Fibroblast of skin of back (primary cell): Measurements from ENCODE around the gene PSMG1.
"Not testable (repeated sequence)": the region's sequence is repeated elsewhere in the genome, so short reads cannot be mapped to it uniquely, and the experiment has no call there.

ENCODE experiments used
- DNase-seq: peaks from one replicate; pipeline ENCODE4 v3.0.0-alpha.2; 2013

PSMG1 gene

GRCh38 chr21:39188521-39189139 lies 5.4 kb upstream of the PSMG1 start:
- no peak for DNase-seq

GRCh38 chr21:39187141-39187540 lies 3.9 kb upstream of the PSMG1 start:
- DNase-seq, result no peak

- DNase-seq, result no peak
These were observed 3.4 kb upstream of the PSMG1 start for GRCh38 chr21:39186676-39187075.

GRCh38 chr21:39185157-39185556 lies 1.9 kb upstream of the PSMG1 start:
- no peak for DNase-seq

GRCh38 chr21:39184050-39184980 lies 1.1 kb upstream of the PSMG1 start:
- DNase-seq, result no peak

DNA sequence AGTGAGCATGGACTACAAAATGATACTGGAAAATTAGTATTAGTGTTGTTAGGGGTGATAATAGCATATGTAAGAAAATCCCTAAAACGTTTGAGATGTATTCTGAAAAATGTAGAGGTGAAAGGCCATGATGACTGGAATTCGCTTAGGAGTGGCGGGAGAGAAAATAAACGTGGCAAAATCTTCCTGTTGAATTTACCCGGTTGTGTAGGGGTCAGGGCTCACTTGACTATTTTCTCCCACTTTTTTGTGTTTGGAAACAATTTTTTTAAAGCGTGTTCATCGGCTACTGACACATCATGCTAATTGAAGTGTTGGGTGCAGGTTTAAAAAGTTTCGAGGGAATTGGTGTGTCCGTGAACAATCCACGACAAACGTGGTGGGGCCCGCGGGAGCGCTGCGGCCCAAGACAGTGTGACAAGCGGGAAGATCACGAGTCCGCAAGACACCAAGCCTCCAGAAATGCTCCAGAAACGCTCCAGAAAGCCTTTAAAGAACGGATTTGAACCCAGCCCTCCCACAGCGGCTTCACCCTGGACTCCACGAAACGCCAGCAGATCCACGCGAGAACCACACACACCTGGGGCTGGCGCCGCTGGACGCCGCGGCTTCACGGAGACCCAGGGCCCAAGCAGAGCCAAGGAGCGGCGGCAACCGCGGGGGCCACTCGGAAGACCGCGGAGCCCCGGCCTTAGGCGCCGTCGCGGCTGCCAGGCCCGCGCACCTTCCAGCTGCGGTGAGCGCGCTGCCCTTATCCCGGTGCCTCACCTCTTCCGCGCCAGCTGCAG lies 573 bp downstream of the PSMG1 start:
- DNase-seq, result peak; percentile 31

DNA sequence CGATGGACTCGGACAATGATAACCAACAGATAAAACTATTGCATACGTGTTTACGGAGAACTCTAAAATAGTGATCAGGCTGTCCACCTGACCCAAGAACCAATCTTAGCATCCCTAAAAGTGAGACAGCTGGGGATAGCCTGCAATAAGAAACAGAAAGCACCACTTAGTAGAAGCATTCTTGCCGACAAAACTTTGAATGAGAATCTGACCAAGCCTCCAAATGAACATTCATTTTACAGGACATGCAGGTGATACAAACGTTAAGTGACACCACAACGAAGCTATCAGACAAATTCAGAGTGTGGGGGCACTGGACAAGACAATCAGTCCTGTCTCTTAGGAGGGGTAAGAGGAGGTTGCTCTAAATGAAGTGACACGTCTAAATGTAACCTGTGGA lies 1.2 kb downstream of the PSMG1 start:
- no peak for DNase-seq

DNA sequence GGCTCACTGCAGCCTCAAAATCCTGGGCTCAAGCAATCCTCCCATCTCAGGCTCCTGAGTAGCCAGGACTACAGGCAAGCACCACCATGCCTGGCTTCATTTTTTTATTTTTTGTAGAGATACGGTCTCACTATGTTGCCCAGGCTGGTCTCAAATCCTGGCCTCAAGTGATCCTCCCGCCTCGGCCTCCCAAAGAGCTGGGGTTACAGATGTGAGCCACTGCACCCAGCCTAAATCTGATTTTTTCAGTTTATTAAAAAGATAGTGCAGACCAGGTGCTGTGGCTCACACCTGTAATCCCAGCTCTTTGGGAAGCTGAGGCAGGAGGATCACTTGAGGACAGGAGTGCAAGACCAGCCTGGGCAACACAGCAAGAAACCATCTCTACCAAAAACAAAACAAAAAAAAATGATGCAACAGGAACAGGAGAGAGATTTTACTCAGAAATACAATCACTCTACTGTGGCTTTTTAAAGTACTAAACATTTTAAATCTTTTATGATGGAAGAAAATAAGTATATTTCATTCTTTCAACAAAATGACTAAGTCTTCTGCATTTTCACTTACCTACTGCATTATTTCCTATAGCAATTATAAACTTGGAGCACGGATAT lies 1.9 kb downstream of the PSMG1 start:
- no peak for DNase-seq

DNA sequence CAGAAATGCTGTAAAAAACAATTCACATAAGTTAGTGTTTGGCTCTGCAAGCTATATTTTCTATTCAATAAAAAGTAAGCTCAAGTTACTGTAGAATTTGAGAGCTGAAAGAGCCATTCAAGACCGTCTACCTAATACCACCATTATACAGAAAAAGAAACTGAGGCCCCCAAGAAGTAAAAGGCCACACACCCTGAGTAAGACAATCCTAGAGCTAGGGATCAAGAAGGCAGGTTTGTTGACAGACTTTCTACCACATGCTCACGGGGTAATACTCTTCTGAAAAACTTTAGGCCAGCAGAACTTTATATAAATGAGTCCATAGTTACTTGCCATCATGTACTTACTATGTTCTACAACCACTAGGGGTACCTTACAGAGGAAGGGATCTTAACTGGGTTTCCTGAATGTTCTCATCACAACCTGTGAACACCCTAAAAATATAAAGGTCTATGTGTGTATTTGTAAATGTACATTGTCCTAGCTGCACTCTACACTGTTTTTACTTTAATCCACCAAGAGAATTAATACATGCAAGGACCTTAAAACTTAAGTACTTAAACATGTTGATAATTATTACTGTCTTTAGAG lies 2.7 kb downstream of the PSMG1 start:
- DNase-seq, result peak; percentile 13

- no peak for DNase-seq
These were observed 4.8 kb downstream of the PSMG1 start for GRCh38 chr21:39178421-39178820.

DNA sequence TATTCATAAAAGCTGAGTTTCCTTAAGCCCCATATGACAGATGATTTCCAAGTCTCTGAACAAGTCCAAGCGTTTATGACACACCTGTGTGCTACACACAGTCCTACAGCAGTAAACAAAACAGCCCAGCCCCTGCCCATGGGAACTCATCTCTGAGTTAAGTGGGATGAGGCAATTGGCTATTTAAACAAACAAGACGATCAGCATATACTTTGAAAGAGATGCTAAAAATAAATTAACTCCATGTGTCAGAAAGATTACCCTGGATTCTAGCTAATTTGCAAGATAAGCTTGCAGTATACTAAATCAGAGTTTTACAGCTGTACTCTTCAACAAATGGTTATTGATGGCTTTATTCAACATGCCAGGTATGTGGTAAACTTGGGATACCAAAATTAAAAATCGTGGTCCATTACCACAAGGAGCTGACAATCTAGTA lies 7.0 kb downstream of the PSMG1 start:
- no peak for DNase-seq

GRCh38 chr21:39175665-39176064 lies 7.6 kb downstream of the PSMG1 start:
- no peak for DNase-seq

GRCh38 chr21:39175154-39175553 lies 8.1 kb downstream of the PSMG1 start:
- DNase-seq, result peak; percentile 34

DNA sequence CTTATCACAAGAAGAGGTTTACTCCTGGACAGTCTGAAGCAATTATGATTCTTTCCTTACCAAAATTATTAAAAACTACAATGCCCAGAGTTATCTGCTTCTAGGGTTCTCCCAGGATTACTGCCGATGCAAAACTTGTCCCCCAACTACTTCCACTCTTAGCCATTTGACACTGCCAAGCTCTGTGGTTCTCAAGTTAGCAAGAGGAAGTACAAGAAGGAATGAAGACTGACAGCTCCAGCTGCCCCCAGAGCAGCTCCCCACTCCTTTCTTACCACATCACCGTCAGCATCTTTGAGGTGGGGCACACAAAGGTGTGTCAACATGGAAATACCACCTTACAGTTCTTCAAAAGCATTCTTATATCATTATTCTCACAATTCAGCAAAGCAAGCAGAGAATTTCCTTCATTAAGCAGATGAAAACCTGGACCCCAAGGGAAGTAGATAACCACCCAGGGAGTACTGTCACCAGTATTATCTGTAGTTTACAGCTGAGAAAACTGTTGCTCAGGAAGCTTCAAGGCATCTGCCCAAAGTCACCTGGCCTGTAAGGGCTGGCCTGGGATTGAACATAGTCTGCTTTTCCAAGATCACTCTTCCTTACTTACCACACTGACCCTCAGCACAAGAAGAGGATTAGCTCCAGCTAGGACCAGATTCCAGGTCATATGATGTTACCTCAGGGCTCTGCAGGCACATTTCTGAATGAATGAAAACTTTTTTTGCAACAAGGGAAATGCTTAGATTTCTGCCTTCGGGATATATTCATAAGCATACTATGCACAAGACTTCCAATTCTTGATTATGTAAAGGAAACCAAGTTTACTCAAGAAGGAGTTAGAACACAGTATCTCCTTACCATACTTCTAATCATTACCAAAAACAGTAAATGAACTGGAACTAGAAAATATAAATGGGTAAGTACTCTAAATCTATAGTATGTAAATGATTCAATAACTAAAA lies 9.3 kb downstream of the PSMG1 start:
- DNase-seq, result no peak

DNA sequence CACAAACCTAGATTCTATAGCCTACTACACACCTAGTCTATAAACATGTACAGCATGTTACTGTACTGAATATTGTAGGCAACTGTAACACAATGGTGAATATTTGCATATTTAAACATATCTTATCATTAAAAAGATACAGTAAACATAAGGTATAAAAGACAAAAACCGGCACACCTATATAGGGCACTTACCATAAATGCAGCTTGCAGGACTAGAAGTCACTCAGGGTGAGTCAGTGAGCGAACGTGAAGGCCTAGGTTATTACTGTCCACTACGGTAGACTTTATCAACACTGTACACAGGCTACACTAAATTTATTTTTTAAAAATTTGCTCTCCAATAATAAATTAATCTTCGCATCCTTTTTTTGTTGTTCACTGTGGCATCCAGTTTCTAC lies 13.3 kb downstream of the PSMG1 start:
- no peak for DNase-seq

DNA sequence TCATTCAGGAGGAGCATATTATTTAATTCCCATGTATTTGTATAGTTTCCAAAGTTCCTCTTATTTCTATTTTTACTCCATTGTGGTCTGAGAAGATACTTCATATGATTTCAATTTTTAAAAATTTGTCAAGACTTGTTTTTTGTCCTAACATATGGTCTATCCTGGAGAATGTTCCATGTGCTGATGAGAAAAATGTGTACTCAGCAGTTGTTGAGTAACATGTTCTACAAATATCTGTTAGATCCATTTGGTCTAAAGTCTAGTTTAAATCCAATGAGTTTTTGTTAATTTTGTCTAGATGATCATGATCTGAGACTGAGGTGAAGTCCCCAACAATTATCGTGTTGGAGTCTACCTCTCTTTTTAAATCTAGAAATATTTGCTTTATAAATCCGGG lies 14.5 kb downstream of the PSMG1 start:
- DNase-seq, result no peak

GRCh38 chr21:39164523-39164922 lies 18.7 kb downstream of the PSMG1 start:
- DNase-seq, result no peak

GRCh38 chr21:39161064-39161463 lies 22.2 kb downstream of the PSMG1 start:
- DNase-seq, result no peak

DNA sequence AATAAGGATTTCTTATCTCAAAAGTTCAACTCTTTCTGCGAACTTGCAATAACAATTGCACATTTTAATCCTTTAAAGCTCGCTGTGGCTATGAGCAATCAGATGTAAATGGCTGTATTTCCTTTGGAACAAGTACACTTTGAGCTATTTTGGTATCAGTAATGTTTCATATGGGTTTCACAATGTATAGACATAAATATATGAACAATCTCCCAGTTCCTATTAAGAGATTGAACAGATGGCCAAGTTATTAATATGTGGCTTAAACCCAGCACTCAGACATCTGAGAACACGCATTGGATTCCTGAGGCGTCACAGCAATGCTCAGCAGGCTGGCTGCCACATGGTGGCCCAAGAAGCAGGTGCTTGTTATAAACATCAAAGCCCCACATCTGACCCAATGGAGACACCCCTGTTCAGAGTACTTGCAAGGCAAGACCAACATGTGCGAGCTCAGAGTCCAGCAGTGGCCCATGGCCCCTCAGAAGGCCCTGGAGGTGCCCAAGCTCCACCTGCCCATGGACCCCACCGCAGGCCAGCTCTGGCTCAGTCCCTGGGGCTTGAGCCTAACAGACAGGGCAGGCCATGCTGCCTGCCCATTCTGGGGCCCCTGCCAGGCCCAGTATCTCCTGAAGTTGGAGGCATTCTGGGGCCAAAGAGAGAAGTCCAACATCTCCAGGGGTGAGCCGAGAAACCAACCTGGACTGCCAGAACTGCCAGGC lies 23.7 kb downstream of the PSMG1 start:
- DNase-seq, result peak; percentile 79

GRCh38 chr21:39157241-39157640 lies 26.0 kb downstream of the PSMG1 start:
- not testable (repeated sequence) for DNase-seq
